HG03045 (cell line): ENCODE results near the gene STOML1.
"Not testable (repeated sequence)": the region's sequence is repeated elsewhere in the genome, so short reads cannot be mapped to it uniquely, and the experiment has no call there.

Source experiments
- ATAC-seq: cut with Tn5 transposase; IDR thresholded peaks from one replicate; pipeline ENCODE4 v1.9.1; 2021; ENCODE audit warnings: mild to moderate bottlenecking, moderate library complexity; ENCODE audit not compliant: unreplicated experiment

The STOML1 gene

GRCh38 chr15:73948982-73949381, 43.1 kb downstream of the STOML1 start:
- ATAC-seq: no peak

- ATAC-seq: no peak
Measured at GRCh38 chr15:73948396-73948795, 43.7 kb downstream of the STOML1 start.

DNA sequence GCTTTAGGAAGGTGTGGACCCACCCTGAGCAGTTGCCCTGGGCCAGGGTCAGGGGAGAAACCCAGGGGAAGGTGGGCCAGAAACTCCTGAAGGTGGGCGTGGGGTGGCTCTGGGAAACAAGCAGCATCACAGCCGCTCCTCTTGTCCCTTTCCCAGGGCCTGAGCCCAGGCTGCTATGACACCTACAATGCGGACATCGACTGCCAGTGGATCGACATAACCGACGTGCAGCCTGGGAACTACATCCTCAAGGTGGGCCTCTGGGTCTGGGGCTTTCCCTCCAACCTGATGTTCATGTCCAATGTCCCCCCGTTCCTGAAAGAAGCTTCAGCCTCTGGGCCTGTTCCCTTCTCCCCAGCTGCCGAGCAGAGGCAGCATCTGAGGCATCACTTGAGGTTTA, 44.4 kb downstream of the STOML1 start:
- no peak for ATAC-seq

GRCh38 chr15:73946795-73947370, 45.2 kb downstream of the STOML1 start:
- no peak for ATAC-seq

DNA sequence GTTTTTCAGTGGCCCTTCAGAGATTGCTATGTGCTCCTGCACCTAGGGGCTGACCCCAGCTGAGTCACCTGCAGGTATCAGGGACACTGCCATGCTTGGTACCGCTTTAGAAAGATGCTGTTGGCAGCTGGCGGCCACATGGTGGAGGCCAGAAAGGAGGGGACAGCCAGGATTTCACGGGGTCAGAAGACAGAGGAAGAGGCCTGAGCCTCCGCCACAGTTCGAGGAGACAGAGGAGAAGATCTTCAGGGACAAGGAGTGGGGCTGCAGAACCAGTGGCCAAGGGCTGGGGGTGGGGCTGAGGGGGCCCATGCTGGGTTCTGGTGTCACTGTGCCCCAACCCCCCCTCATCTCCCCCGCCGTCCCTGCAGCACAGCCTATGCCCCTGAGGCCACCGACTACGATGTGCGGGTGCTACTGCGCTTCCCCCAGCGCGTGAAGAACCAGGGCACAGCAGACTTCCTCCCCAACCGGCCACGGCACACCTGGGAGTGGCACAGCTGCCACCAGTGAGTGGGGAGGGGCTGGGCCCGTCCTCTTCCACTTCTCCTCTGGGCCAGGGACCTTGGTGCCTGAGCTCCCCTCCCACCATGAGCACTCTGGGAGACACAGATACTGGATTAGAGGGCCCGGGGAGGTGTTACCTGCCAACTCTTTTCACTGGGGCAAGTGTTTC, 45.9 kb downstream of the STOML1 start:
- no peak for ATAC-seq

DNA sequence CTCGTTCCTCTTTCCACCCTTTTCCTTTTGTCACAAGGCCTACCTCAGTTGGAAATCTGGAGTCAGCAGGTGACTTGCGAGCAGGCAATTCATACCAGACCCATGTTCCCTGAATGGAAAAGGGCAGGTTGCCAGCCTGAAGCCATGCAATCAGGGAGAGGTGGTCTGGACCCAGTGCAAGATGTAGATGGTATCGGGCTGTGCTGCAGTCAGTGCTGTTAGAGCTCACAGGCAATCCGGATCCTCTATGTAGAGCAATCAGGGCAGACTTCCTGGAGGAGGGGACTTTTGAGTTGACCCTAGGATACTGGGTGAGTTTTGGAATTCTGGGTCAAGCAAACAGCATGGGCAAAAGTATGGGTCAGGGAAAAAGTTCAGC, 47.0 kb downstream of the STOML1 start:
- ATAC-seq: no peak

GRCh38 chr15:73944161-73945129, 47.6 kb downstream of the STOML1 start:
- ATAC-seq: no peak

- ATAC-seq: no peak
Measured at GRCh38 chr15:73942751-73943270, 49.3 kb downstream of the STOML1 start.

DNA sequence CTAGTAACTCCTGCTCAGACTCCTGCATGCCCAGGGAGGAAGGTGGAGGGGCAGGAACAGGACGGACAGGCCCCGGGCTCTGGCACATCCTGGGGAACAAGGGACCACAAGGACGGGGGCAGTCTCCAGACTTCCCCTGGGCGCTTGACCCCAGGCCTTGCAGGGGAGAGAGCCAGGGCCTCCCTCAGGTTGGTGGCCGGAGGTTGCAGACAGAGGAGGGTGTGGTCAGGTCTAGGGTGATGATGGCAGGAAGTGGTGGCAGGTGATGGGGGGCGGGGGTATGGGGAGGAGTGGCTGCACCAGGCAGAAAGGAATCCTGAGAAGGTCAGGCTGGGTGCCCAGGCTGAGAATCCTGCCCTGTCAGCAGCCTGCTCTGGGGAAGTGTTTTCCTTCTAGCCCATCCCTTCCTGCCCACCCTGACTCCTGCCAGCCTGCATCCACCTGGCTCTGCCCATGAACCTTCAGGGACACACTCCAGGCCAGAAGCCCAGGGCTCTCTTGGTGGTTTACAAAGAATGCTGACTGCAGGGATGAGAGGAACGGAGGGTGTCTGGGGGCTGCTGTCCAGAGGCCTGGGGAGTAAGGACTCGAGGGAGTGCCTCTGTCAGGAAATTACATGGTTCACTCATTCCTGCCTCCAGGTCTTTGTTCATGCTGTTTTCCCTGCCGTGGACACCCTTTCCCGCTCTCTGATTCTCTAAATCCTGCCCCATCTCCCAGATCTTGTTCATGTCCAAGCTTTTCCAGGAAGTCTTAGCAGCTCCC, 50.0 kb downstream of the STOML1 start:
- ATAC-seq: no peak

DNA sequence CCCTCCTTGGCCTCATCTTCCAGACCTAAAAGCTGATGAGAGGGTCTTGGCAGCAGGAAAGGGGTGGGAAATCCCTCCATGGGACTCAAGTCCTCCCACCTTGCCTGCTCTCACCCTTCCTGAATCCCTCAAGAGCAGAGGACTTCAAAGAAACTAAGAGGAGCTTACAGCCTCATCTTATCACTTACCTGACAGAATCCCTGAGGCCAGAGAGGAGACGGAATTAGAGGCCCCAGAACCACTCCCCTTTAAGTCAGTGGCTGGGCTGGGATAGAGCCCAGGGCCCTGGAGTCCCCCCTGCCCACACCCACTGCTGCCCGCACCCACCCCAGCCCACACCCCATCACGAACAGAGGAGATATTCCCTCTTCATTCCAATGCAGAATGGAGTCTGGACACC, 50.6 kb downstream of the STOML1 start:
- no peak for ATAC-seq

DNA sequence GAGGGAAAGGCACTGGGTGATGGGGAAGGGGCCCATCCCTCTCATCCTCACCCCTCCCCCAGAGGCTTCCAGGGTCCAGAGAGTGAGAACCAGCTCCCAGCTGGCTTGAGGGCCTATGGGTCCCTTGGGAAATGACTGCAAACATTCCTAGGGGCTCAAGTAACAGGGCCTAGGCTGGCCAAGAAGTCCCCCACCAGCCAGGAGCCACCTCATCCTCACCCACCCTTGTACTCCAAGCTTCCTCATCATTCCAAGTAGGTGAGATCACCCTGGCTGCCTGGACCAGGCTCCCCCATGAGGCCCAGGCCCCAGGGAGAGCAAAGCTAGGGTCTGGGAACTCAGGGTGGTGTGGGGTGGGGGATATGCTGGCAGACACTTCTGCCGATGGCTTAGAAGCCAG, 51.1 kb downstream of the STOML1 start:
- ATAC-seq: no peak

GRCh38 chr15:73940061-73940981, 51.8 kb downstream of the STOML1 start:
- no peak for ATAC-seq

DNA sequence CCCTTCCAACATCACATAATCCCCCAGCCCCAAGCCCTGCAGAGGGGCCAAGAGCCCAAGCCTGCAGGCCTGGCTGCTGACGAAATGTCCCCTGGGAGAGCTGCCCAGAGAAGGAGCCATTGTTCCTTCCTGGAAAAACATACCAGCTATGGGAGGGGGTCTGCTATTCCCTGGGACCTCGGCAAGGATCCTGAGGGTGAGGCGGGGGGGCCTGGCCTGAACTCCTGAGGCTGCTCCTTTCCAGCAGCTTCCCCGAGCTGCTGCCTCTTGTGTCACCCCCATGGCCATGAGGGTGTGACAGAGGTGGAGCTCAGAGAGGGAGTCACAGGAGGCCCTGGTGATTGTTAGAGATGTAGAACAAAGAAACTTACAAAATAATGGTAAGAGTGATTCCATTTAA, 53.0 kb downstream of the STOML1 start:
- ATAC-seq: no peak

- ATAC-seq: not testable (repeated sequence)
Measured at GRCh38 chr15:73938516-73938915, 53.6 kb downstream of the STOML1 start.

DNA sequence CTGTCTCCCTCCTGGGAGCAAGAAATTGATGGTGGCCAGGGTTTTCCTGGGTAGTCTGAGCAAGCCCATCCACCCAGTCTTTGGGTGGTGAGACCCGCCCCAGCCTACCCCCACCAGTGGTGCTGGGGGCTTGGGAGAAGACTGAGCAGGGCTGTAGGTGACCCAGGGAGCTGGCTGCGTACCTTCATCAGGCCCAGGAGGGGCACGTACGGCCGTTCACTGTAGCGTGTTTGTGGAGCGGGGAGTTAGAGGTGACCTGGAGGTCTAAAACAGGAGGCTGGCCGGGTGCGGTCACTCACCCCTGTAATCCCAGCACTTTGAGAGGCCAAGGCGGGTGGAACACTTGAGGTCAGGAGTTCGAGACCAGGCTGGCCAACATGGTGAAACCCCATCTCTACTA, 54.4 kb downstream of the STOML1 start:
- ATAC-seq: no peak

- ATAC-seq: no peak
Measured at GRCh38 chr15:73937296-73937695, 54.8 kb downstream of the STOML1 start.

- ATAC-seq: no peak
Measured at GRCh38 chr15:73936588-73937290, 55.4 kb downstream of the STOML1 start.

- no peak for ATAC-seq
Measured at GRCh38 chr15:73936181-73936580, 55.9 kb downstream of the STOML1 start.

- ATAC-seq: no peak
Measured at GRCh38 chr15:73935547-73935946, 56.5 kb downstream of the STOML1 start.
